Transverse colon (tissue), 4 donors: ENCODE data around the gene PUM1. TPM values are rescaled to one million over a fixed set of nuclear protein-coding genes. Genes with fewer than 3 reads are reported as not detected.
"Not testable (repeated sequence)": the region's sequence is repeated elsewhere in the genome, so short reads cannot be mapped to it uniquely, and the experiment has no call there.

Source experiments
- DNase-seq: peaks from one replicate; pipeline ENCODE4 v3.0.0-alpha.2; 2019
- H3K27ac ChIP-seq, 4 donors: fragments of 200-600 bp; sonication (generic); 2 replicates each; pipeline ENCODE4 v1.5.1; 2016 to 2018; ENCODE audit warnings: inconsistent platforms in 4 of 4
- H3K27me3 ChIP-seq: fragments of 200-600 bp; sonication (generic); 2 replicates; pipeline ENCODE4 v1.5.1; 2017; ENCODE audit warnings: inconsistent platforms
- H3K36me3 ChIP-seq, 4 donors: fragments of 200-600 bp; sonication (generic); 2 replicates each; pipeline ENCODE4 v1.5.1; 2017 to 2019; ENCODE audit warnings: inconsistent platforms in 4 of 4
- H3K4me1 ChIP-seq, 4 donors: fragments of 200-600 bp; sonication (generic); 2 replicates each; pipeline ENCODE4 v1.5.1; 2017 to 2020; ENCODE audit warnings: inconsistent platforms in 4 of 4
- H3K4me3 ChIP-seq, 4 donors: fragments of 200-600 bp; sonication (generic); 1 replicate in 1 of 4; 2 replicates in 3 of 4; pipeline versions ENCODE4 v1.5.1 to v1.6.1; 2017 to 2019; ENCODE audit warnings: inconsistent platforms in 4 of 4
- H3K9me3 ChIP-seq, 2 donors: fragments of 200-600 bp; sonication (generic); 2 replicates each; pipeline ENCODE4 v1.5.1; 2017 to 2019; ENCODE audit warnings: inconsistent platforms in 2 of 2
- EP300 ChIP-seq: sonication (generic); formaldehyde crosslinking; IDR thresholded peaks from one replicate; pipeline ENCODE4 v1.6.1; 2017; ENCODE audit warnings: antibody characterized with exemption, low read depth
- POLR2A ChIP-seq: fragments of 450-650 bp; IDR thresholded peaks from one replicate; pipeline ENCODE4 v1.6.1; 2016; ENCODE audit warnings: antibody characterized with exemption, mild to moderate bottlenecking, moderate library complexity
- POLR2AphosphoS5 ChIP-seq, 3 donors: sonication (generic); formaldehyde crosslinking; IDR thresholded peaks; one replicate each; pipeline ENCODE4 v1.6.1; 2016; ENCODE audit warnings: antibody characterized with exemption in 3 of 3
- WGBS, 2 donors: methylation state at CpG; one replicate each; pipeline ENCODE4 v1.1.5; 2018; ENCODE audit warnings: low coverage in 1 of 2; 5-methylcytosine and 5-hydroxymethylcytosine counted together
- in situ Hi-C, 4 donors: fragments of 200-750 bp; cut with MboI; loops; one replicate each; pipeline versions ENCODE4 v1.15.0 to v1.15.1; 2017; ENCODE audit warnings: low sequenced_read_pairs in 3 of 4, low pct_ligation_motif_present in 1 of 4, low pct_unique_long_range_greater_than_20kb in 1 of 4
- intact Hi-C: fragments of 100-400 bp; cut with DNase I; formaldehyde crosslinking; loops from one replicate; pipeline ENCODE4 v1.15.1; 2023; ENCODE audit warnings: low total_unique reads
- total RNA-seq, 4 donors: library from RNA; depleted of rRNA; stranded (reverse); fragments of >200 nt; gene quantifications; one replicate each; pipeline ENCODE4 v1.1.0, GENCODE V29; 2016
- TF ChIP-seq, protein P1 (sequence below), 5 experiments: fragments of 200-600 bp in 3 of 5; fragments of 450-650 bp in 2 of 5; sonication (generic) in 3 of 5; IDR thresholded peaks; 1 replicate in 2 of 5; 2 replicates in 3 of 5; pipeline ENCODE4 v1.5.1; 2016 to 2017; ENCODE audit warnings: antibody characterized with exemption in 5 of 5, inconsistent platforms in 3 of 5, mild to moderate bottlenecking in 2 of 5, moderate library complexity in 1 of 5

Gene PUM1
- total RNA-seq, 4 donors from 2014 or later = 73.6 to 201 (median 78.5) TPM

DNA sequence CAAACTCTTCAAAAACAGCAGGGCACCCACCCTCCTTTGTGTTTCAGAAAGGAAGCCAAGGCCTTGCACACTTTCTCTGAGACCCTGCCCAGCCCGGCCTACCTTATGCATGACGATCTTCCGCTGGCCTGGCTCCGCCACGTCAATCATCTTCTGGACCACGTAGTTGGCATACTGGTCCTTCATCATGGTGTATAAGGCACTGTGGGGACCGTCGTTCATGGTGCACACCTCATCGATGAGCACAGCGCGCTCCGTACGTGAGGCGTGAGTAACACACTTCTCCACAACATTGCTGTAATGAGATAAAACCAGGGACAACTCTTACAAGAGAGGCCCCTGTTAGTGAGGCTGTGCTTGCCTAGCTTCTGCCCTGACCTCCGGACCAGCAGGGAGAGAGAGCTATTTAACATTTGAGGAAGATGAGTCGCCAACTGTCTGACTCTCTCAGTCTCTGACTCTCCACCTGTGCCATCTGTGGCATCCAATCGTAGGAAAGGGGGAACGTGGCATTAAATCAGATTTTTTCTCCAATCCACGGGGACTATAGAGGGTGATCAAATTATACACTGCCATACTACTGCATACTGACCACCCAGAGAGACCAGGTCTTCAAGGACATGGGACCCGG lies 128.9 kb downstream of the PUM1 start:
- no peak overlapping the region for H3K4me3 ChIP-seq
- H3K4me1 ChIP-seq = no peaks in the 10 kb centered on the region
- H3K9me3 ChIP-seq = no peaks in the 10 kb centered on the region
- in situ Hi-C loops = no loop called here
- peaks cover 0 to 73% (median 29%) of the 10 kb centered on the region in 4 donors for H3K36me3 ChIP-seq
- H3K27me3 ChIP-seq = no peaks in the 10 kb centered on the region
- no peak overlapping the region for H3K27ac ChIP-seq
- no peak for DNase-seq
- WGBS, 2 donors = 95 to 96% methylated on average over 12 to 20 of the region's 20 CpGs
- TF ChIP-seq, protein P1, sequence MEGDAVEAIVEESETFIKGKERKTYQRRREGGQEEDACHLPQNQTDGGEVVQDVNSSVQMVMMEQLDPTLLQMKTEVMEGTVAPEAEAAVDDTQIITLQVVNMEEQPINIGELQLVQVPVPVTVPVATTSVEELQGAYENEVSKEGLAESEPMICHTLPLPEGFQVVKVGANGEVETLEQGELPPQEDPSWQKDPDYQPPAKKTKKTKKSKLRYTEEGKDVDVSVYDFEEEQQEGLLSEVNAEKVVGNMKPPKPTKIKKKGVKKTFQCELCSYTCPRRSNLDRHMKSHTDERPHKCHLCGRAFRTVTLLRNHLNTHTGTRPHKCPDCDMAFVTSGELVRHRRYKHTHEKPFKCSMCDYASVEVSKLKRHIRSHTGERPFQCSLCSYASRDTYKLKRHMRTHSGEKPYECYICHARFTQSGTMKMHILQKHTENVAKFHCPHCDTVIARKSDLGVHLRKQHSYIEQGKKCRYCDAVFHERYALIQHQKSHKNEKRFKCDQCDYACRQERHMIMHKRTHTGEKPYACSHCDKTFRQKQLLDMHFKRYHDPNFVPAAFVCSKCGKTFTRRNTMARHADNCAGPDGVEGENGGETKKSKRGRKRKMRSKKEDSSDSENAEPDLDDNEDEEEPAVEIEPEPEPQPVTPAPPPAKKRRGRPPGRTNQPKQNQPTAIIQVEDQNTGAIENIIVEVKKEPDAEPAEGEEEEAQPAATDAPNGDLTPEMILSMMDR (IDR thresholded peaks at IDR 0.05) = no peak
- TF ChIP-seq EP300 (no peak), POLR2A (no peak), POLR2AphosphoS5 (IDR thresholded peaks at IDR 0.05) (no peak)
- intact Hi-C loops = loop anchor here (10.0 kb wide), 1 partner anchor 802 kb away; no protein-coding TSS in a partner anchor

DNA sequence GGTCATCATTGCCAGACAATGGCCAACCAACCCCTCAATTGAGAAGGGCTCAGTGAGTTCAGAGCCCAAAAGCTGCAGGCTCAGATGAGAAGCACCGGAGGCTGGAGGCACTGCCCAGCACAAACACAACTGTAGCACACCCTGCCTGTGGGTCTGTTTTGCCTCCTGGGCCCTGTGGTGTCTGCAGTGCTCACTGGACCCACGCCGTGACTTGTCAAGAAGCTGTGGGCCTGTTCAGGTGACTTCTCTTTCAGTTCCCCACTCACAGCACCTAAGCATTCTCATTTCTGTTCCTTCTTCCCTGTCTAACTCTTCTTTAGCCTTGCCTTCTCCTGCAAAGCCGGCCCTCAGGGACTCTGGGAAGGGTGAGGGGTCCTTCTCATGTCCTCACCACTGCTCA lies 129.8 kb downstream of the PUM1 start:
- intact Hi-C loops = loop anchor here (10.0 kb wide), 1 partner anchor 801 kb away; no protein-coding TSS in a partner anchor
- H3K27ac ChIP-seq, in situ Hi-C loops, DNase-seq, H3K9me3 ChIP-seq, H3K27me3 ChIP-seq, H3K4me1 ChIP-seq, H3K4me3 ChIP-seq: not testable (repeated sequence)
- no CpG with 5 or more reads among the region's 4 CpGs for WGBS, 2 donors
- H3K36me3 ChIP-seq = peaks cover 0 to 64% (median 24%) of the 10 kb centered on the region in 4 donors

DNA sequence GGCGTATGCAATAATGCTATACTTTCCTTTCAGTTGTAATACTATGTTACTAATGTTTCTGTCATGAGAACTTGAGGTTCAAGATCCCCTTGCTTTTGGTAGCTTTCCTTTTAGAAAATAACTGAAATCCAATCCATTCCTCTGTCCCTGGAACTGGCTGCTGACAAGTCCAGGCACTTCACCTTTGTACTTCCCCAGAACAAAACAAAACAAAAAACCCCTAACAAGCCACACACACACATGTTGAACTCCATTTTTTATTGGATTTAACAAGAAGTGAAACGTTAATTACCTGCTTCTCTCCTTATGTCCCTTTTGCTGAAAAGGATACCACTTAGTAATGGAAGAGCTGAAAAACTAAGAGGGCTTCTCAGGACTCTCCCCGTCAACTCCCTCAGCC lies 130.9 kb downstream of the PUM1 start:
- no peak for TF ChIP-seq EP300
- no peak for DNase-seq
- intact Hi-C loops (loop anchor here (10.0 kb wide), 1 partner anchor 800 kb away; no protein-coding TSS in a partner anchor), in situ Hi-C loops (no loop called here)
- Histone ChIP-seq H3K27me3 (no peaks in the 10 kb centered on the region), H3K9me3 (no peaks in the 10 kb centered on the region), H3K36me3 (peaks cover 0 to 52% (median 18%) of the 10 kb centered on the region in 4 donors), H3K4me3 (no peak overlapping the region), H3K4me1 (peaks cover 0 to 2% (median 0%) of the 10 kb centered on the region in 4 donors), H3K27ac (no peak overlapping the region)
- 75 to 94% methylated on average over 3 of the region's 3 CpGs for WGBS, 2 donors

DNA sequence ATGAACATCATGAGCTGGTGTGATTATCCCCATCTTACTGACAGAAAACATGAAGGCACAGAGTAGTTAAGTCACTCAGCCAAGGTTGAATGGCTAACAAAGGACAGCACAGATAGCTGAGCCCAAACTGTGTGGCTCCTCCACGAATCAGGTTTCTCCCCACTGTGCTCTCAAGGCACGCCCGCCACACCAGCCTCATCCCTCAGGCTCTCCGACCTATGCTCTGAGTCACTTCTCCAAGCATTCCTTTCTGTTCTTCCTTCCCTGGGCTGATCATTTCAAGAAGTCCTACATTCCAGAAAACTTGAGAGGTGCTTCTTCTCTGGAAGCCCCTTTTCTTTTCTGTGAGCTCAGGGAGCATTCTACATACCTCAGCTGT lies 131.7 kb downstream of the PUM1 start:
- 81 to 84% methylated on average over 4 of the region's 4 CpGs for WGBS, 2 donors
- TF ChIP-seq, protein P1 (IDR thresholded peaks at IDR 0.05) = no peak
- TF ChIP-seq EP300 (no peak), POLR2A (no peak), POLR2AphosphoS5 (IDR thresholded peaks at IDR 0.05) (no peak)
- Histone ChIP-seq H3K9me3 (no peaks in the 10 kb centered on the region), H3K36me3 (peaks cover 0 to 45% (median 15%) of the 10 kb centered on the region in 4 donors), H3K27me3 (no peaks in the 10 kb centered on the region), H3K4me1 (peaks cover 0 to 8% (median 2%) of the 10 kb centered on the region in 4 donors), H3K27ac (no peak overlapping the region), H3K4me3 (no peak overlapping the region)
- no peak for DNase-seq
- intact Hi-C loops (loop anchor here (10.0 kb wide), 1 partner anchor 799 kb away; no protein-coding TSS in a partner anchor), in situ Hi-C loops (no loop called here)

DNA sequence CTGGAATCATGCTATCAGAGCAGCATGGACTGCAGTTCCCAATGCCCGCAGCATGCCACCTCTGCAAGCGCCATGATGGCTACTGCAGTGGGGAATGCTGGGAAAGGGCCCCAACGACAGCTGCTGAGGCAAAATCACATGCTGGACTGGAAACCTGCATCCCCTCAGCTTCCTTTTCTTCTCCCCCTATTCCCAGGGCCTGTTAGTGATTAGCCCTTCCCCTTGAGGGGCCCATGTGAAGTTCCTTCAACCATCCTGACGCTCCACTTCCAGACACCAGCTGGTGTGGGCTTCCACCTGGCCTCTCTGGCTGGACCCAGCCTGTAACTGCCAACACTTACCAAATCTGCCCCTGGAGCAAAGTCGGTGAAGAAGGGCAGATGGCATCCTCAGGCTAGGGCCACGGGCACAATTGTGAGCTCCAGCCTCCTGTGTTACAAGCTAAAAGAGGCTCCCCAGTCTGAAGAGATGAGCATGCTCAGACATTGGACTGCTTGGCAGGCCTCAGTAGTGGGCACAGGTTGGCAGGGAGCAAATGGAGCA lies 134.8 kb downstream of the PUM1 start:
- Histone ChIP-seq H3K27ac (no peak overlapping the region), H3K4me3 (no peak overlapping the region), H3K36me3 (peaks cover 0 to 23% (median 3%) of the 10 kb centered on the region in 4 donors), H3K4me1 (peaks cover 0 to 23% (median 2%) of the 10 kb centered on the region in 4 donors), H3K27me3 (no peaks in the 10 kb centered on the region), H3K9me3 (no peaks in the 10 kb centered on the region)
- 76% methylated on average over 6 of the region's 6 CpGs; no CpG with 5 or more reads in 1 of the 2 donors for WGBS, 2 donors
- intact Hi-C loops = loop anchor here (10.0 kb wide), 1 partner anchor 796 kb away; no protein-coding TSS in a partner anchor
- TF ChIP-seq EP300 (no peak), POLR2A (no peak)
- TF ChIP-seq, protein P1 (IDR thresholded peaks at IDR 0.05) = no peak
- no peak for DNase-seq
- in situ Hi-C loops = no loop called here
